ENCODE measurements around the gene GPLD1. TPM values are rescaled to one million over a fixed set of nuclear protein-coding genes. Genes with fewer than 3 reads are reported as not detected.

The GPLD1 gene
- total and polyA plus RNA-seq, 2 donors (not counting 1 experiment from before 2014, with no cell fraction given) = under 0.01 to 0.07 TPM

DNA sequence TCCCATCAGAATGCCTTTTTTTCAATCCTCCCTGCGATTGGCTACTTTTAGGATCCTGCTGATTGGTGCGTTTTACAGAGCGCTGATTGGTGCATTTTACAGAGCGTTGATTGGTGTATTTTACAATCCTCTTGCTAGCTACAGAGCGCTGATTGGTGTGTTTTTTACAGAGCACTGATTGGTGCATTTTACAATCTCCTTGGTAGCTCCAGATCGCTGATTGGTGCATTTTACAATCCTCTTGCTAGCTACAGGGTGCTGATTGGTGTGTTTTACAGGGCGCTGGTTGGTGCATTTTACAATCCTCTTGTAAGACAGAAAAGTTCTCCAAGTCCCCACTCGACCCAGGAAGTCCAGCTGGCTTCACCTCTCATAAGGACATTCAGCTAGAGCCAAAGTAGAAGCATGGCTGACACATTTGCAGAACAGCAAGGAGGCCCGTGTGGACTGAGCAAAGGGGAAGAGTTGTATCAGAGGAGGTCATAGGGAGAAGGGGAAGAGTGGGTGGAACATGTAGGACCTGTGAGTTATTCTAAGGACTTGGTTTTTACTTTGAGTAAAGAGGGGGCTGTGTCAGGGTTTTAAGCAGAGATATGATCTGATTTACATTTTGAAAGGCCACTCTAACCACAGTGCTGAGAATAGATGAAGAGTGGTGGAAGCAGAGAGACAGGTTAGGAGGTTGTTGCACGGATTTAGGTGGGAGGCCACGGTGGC lies 8.0 kb upstream of the GPLD1 start:
- no peak for TF ChIP-seq EZH2 (IDR thresholded peaks at IDR 0.05; ENCODE audit: low read length, missing control alignments)
- TF ChIP-seq, protein P1, sequence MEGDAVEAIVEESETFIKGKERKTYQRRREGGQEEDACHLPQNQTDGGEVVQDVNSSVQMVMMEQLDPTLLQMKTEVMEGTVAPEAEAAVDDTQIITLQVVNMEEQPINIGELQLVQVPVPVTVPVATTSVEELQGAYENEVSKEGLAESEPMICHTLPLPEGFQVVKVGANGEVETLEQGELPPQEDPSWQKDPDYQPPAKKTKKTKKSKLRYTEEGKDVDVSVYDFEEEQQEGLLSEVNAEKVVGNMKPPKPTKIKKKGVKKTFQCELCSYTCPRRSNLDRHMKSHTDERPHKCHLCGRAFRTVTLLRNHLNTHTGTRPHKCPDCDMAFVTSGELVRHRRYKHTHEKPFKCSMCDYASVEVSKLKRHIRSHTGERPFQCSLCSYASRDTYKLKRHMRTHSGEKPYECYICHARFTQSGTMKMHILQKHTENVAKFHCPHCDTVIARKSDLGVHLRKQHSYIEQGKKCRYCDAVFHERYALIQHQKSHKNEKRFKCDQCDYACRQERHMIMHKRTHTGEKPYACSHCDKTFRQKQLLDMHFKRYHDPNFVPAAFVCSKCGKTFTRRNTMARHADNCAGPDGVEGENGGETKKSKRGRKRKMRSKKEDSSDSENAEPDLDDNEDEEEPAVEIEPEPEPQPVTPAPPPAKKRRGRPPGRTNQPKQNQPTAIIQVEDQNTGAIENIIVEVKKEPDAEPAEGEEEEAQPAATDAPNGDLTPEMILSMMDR (conservative IDR thresholded peaks at IDR 0.05 in 1 of 2, IDR thresholded peaks at IDR 0.05 in 1 of 2; ENCODE audit: low read depth in 1 of 2, low read length in 2 of 2) = no peak

DNA sequence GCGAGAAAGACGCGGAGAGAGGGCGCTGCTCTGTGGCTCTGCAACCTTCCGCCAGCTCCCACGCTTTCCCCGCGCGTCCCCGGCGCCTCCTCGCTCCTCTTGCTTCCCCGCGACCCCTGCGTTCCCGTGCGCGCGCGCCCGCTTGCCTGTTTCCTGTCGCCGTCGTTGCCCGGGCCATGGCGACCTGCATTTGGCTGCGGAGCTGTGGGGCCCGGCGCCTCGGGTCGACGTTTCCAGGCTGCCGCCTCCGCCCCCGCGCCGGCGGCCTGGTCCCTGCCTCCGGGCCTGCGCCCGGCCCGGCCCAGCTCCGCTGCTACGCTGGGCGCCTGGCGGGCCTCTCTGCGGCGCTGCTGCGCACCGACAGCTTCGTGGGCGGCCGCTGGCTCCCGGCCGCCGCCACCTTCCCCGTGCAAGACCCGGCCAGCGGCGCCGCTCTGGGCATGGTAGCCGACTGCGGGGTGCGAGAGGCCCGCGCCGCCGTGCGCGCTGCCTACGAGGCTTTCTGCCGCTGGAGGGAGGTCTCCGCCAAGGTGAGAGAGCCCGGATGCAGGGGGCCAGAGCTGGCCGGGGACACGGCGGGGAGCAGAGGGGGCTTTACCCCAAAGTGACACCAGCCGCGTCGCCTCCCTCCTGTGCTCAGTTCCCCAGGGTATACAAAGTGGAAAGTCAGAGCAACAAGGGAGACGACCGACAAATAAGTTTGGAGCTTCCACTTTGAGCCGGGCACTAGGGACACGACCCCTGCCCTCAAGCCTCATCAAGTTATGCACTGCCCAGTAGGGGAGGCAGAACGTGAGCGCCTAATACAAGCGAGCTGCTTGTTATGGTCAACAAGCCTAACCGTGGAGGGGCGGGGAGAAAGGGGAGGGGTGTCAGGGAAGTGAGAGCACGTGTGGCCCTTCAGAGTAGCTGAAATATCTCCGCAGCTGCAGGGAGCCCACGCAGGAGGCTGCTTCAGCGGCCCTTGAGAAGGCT lies 5.7 kb upstream of the GPLD1 start, which contains the start of gene ALDH5A1:
Gene ALDH5A1, plus strand, starts transcription at position 149 of the 975 bp plus-strand sequence. Its CDS starts 28 bp downstream, at position 177.
- Histone ChIP-seq H3K79me2 (ENCODE audit: control insufficient read depth, insufficient read depth, low read length) (no peaks in the 10 kb centered on the region), H3K4me1 (ENCODE audit: control insufficient read depth, extremely low read depth, insufficient read depth, low read length) (no peaks in the 10 kb centered on the region), H4K20me1 (ENCODE audit: control insufficient read depth, extremely low read depth, insufficient read depth, low read length) (no peaks in the 10 kb centered on the region), H3K4me3 (replicated peaks in 1 of 4; ENCODE audit: control extremely low read depth in 1 of 4, insufficient read depth in 1 of 4, low read depth in 3 of 4, low read length in 4 of 4) (peak within 1 kb of the TSS; percentile 35 to 54 (median 41)), H3K36me3 (ENCODE audit: control insufficient read depth, insufficient read depth, low read length) (no peaks in the 10 kb centered on the region), H3K9me3 (ENCODE audit: control insufficient read depth, insufficient read depth, low read depth, low read length) (no peaks in the 10 kb centered on the region), H3K9ac (ENCODE audit: insufficient read depth, low read length) (no peak within 1 kb of the TSS), H3K4me2 (ENCODE audit: extremely low read depth, insufficient read depth, low read length) (peak within 1 kb of the TSS; percentile 79), H3K27ac (ENCODE audit: insufficient read depth, low read length) (no peak within 1 kb of the TSS), H2AFZ (ENCODE audit: low read length) (peak within 1 kb of the TSS; percentile 41), H3K27me3 (ENCODE audit: control insufficient read depth, insufficient read depth, low read length) (peaks cover 3% of the 10 kb centered on the region)
- DNase-seq (ENCODE audit: low read depth in 2 of 2) = peak; percentile 32 to 72
- no peak for TF ChIP-seq EZH2 (IDR thresholded peaks at IDR 0.05; ENCODE audit: low read length, missing control alignments)
- TF ChIP-seq, protein P1 (conservative IDR thresholded peaks at IDR 0.05 in 1 of 2, IDR thresholded peaks at IDR 0.05 in 1 of 2; ENCODE audit: low read depth in 1 of 2, low read length in 2 of 2) = peak in 1 of 2 donors; percentile 12

More for the DNA sequence above, 8.0 kb upstream of the GPLD1 start:
- H3K27me3 ChIP-seq (ENCODE audit: control insufficient read depth, insufficient read depth, low read length) = peaks cover 3% of the 10 kb centered on the region
- H3K4me3 ChIP-seq (replicated peaks in 1 of 4; ENCODE audit: control extremely low read depth in 1 of 4, insufficient read depth in 1 of 4, low read depth in 3 of 4, low read length in 4 of 4) = no peak overlapping the region
- no peak overlapping the region for H3K27ac ChIP-seq (ENCODE audit: insufficient read depth, low read length)
- no peak overlapping the region for H3K4me2 ChIP-seq (ENCODE audit: extremely low read depth, insufficient read depth, low read length)
- no peak overlapping the region for H2AFZ ChIP-seq (ENCODE audit: low read length)
- no peaks in the 10 kb centered on the region for H4K20me1 ChIP-seq (ENCODE audit: control insufficient read depth, extremely low read depth, insufficient read depth, low read length)
- H3K36me3 ChIP-seq (ENCODE audit: control insufficient read depth, insufficient read depth, low read length) = no peaks in the 10 kb centered on the region
- no peaks in the 10 kb centered on the region for H3K4me1 ChIP-seq (ENCODE audit: control insufficient read depth, extremely low read depth, insufficient read depth, low read length)
- no peak for DNase-seq (ENCODE audit: low read depth in 2 of 2)
- no peak overlapping the region for H3K9ac ChIP-seq (ENCODE audit: insufficient read depth, low read length)
- H3K79me2 ChIP-seq (ENCODE audit: control insufficient read depth, insufficient read depth, low read length) = no peaks in the 10 kb centered on the region
- H3K9me3 ChIP-seq (ENCODE audit: control insufficient read depth, insufficient read depth, low read depth, low read length) = no peaks in the 10 kb centered on the region
